HG03457 (cell line): ENCODE measurements around the gene BACE1.
"Not testable (repeated sequence)": the region's sequence is repeated elsewhere in the genome, so short reads cannot be mapped to it uniquely, and the experiment has no call there.

ENCODE experiments used
- ATAC-seq: cut with Tn5 transposase; IDR thresholded peaks from one replicate; pipeline ENCODE4 v1.9.1; 2021; ENCODE audit warnings: moderate number of reproducible peaks; ENCODE audit not compliant: unreplicated experiment

The BACE1 gene

DNA sequence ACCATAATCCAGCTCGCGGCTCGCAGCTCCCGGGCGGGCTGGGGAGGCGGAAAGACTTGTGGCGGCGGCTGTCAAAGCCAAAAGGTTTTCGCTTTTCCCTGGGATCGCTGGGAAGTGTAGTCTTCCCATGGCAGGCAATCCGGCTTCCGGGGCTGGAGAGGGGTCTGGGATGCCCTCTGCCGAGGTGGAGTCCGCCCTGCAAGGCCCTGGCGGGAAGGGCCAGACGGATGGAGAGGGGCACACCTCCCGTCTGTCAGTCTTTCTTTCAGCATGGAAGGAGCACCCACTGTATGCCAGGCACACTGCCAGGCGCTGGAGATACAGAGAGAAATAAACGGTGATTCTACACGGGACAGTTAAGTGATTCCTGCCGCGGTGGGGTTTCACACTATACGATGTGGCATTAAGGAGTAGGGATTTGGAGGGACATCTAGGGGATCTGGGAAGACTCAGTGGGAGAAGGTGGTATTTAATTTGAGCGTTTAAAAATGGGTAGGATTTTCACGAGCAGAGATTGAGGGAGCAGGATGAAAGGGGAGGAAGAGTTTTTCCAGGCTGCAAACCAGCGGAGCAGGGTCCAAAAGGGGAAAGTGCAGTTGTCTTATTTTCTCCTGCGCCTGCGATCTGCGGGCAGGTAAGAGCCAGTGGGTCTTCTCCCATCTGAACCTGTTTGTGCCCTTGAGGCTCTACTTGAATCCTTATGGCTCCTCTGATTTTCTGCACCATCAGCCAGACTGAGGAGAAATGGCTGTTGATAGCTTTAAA lies at the start of gene BACE1:
Gene BACE1, minus strand, starts transcription at position 60 of the 765 bp plus-strand sequence. CDS start 461 bp downstream, outside the sequence.
- no peak for ATAC-seq

- no peak for ATAC-seq
Observed at GRCh38 chr11:117361432-117361831, 45.4 kb upstream of the BACE1 start.

DNA sequence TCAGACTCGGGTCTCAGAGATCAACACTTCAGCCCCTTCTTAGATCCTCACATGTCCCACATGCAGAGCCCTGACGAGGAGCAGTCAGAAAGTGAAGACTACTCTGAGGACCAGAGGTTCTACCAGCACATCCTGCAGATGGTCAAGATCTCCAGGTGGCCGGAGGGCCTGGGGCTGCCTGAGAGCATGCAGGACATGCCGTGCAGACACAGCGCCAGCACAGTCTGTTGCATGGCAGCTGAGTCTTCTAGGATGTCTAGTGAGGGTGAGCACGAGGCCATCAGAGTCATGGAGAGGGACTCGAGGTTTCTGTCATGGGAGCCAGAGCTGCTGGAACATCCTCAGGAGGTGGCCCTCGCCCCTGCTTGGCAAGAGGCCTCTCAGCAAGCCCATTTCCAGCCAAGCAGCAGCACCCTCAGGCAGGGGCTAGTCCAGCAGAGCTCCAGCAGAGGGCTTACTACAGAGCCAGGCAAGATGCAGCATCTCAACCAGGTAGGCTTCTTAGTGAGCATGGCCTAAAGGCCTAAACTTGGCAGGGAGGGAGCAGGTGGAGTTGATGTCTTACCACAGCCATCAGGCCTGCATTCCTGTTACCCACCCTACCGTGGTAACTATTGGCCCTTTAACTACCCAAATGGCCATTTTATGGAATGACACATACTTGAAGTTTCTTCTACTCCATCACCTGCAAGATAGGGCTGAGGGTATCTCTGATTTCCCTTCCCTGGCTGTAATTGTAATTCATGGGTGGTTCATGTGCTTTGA lies 40.3 kb upstream of the BACE1 start:
- ATAC-seq, result no peak

- no peak for ATAC-seq
Observed at GRCh38 chr11:117354550-117354949, 38.5 kb upstream of the BACE1 start.

DNA sequence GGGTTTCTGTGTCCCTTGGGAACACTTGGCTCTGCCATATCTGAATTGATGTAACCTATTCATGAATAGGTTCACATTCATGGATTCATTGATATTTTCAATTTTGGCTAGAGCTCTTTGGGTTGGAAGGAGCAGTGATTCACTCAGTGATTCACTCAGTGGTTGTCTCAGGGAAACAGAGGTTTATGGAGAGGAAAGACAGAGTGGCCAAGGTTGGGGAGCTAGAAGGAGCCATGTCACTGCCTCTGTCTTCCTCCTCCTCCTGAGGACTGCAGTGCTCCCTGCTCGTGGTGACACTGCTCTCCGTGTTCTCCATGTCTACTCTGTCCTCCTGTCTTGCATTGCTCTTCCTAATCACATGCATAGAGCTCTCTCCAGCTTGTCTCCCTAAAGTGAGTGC lies 29.0 kb upstream of the BACE1 start:
- no peak for ATAC-seq

DNA sequence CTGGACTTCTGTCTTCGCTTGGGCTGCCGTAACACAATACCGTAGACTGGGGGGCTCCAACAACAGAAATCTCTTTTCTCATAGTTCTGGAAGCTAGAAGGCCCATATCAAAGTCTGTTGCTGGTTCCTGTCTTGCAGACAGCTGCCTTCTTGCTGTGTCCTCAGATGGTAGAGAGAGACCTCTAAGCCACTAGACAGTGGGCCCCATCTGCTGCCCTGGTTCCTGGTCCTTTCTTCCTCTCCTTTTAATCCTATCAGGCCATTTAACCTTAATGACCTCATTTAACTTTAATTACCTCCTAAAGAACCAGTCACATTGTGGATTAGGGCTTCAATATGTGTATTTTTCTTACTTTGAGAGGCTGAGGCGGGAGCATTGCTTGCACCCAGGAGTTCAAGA lies 21.0 kb upstream of the BACE1 start:
- no peak for ATAC-seq

DNA sequence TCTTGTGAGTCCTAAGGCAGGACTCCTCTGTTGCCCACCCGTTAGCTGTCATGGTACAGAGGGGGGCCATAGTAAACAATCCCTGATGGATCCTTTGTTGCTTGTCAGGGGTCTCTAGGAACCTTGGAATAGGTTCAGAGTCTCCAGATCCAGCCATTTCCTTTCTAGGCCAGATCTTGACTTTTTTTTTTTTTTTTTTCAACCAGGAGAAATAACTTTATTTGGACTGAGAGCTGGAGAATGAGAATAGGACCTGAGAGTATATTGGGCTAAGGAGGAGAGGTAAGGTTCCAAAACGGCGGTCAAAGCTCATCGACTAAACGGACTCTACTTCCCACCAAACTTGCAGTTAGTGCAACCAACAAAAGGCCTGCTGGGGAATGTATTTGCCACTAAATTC lies 19.3 kb upstream of the BACE1 start:
- no peak for ATAC-seq

GRCh38 chr11:117334896-117335295 lies 18.8 kb upstream of the BACE1 start:
- no peak for ATAC-seq

DNA sequence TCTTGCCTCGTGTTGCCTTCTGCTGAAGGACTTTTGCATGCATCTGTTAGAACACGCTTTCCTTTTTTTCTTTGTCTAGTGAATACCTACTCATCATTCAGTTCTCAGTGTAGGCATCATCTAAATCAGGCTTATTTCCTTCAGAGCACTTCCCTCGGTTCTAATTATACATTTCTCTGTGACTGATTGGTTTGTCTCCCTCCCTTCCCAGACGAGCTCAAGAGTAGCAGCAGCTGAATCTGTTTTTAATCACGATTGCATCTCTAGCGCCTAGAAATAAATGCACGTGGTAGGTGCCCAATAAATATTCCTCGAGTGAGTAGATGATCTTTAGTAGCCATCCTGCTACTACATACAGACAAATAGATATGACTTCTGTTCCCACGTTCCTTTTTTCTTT lies 17.9 kb upstream of the BACE1 start:
- no peak for ATAC-seq

GRCh38 chr11:117332843-117333242 lies 16.8 kb upstream of the BACE1 start:
- no peak for ATAC-seq

DNA sequence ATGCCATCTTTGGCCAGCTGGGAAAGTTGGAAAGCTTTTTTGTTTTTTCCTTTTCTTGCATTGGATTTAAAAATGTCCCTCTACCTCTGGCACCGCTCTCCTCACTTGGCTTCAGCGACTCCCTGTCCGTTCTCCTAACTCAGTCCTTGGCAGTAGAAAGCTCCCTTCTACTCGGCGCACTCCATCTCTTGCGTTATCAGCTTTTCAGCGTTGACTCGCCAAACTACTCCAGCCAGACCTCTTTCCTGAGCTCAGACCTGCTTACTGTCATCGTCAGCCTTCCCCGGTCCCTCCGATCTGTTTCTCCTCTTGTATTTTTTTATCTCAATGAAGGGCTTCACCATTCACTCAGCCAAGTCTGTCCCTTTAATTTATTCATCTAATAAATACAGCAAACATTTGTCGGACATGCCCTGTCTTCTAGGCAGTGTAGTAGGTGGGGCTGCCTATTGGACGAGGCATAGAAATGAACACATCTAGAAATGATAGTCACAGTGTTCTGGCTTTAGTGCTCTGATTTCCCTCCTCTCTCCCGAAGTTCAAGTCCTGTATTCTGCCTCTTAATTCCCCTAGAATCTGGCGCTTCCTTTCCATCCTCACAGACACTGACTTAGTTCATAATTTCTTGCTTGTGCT lies 12.4 kb upstream of the BACE1 start:
- no peak for ATAC-seq

GRCh38 chr11:117327567-117328374 lies 11.7 kb upstream of the BACE1 start, which contains the start of gene CEP164:
CEP164 (plus strand) TSS chr11:117327854; CDS start chr11:117338587, 10,733 bp downstream.
- peak; percentile 89 for ATAC-seq

DNA sequence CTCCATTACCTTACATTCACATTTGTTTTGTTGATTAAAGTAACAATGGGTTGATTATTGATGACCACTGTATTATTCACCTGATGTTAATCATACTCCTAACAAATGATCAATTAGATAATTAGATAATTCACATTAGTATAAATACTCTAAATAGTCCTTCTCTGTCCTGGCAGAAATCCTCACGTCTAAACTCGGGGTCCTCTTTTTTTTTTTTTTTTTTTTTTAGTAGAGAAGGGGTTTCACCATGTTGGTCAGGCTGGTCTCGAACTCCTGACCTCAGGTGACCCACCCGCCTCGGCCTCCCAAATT lies 11.2 kb upstream of the BACE1 start:
- ATAC-seq, result not testable (repeated sequence)

GRCh38 chr11:117319214-117319840 lies 3.3 kb upstream of the BACE1 start:
- ATAC-seq, result no peak

- ATAC-seq, result no peak
Observed at GRCh38 chr11:117318738-117319137, 2.7 kb upstream of the BACE1 start.

DNA sequence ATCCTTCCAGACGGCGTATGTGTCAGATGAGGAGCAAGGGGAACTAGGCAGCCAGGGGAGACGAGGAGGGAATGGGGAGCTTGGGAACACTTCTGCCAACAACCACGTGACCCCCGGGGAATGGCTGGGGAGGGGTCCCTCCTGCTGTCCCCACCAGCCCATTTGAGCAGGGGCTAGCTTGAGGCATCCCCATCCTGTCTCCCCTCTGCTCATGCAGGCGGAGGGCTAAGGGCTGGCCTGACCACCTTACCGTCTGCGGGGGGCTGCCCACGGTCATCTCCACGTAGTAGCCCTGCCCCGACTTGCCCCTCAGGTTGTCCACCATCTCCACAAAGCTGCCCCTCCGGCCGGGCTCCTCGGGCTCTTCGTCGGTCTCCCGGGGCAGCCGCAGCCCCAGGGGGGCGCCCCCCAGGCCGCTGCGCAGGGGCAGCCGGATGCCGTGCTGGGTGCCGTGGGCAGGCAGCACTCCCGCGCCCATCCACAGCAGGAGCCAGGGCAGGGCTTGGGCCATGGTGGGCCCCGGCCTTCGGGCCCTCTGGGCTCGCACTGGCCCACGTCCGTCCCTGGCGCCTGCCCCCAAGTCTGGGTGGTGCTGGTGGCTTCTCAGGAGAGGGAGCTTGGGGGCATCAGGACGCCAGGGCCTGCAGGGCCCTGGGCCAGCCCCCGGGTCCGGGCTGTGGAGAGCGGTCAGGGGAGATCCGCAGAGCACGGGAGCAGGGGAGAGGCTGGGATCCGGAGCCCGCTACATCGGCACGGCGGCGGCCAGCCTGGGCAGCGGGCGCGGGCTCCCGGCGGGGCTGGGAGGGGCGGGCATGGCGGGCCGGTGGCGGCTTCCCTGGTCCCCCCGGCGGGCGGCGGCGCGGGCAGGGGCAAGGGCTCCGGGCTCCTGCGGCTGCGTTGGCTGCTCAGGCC lies 515 bp downstream of the BACE1 start:
- no peak for ATAC-seq

- no peak for ATAC-seq
Observed at GRCh38 chr11:117314840-117315239, 1.2 kb downstream of the BACE1 start.

- no peak for ATAC-seq
Observed at GRCh38 chr11:117313828-117314768, 2.0 kb downstream of the BACE1 start.
